SIG-M5 (cell line): ENCODE data around the gene PPP2R5D.
A peak's percentile ranks its signal among the peaks of the same experiment; 100 is the strongest.
"Not testable (repeated sequence)": the region's sequence is repeated elsewhere in the genome, so short reads cannot be mapped to it uniquely, and the experiment has no call there.

Source experiments
- DNase-seq: peaks from one replicate; lab custom pipeline; 2025; lab: John Stamatoyannopoulos, UW

The PPP2R5D gene

GRCh38 chr6:43032326-43032725 lies 48.0 kb downstream of the PPP2R5D start:
- no peak for DNase-seq

GRCh38 chr6:43033496-43034189 lies 49.3 kb downstream of the PPP2R5D start:
- DNase-seq: no peak

- DNase-seq: no peak
Measured at GRCh38 chr6:43034190-43034525, 49.8 kb downstream of the PPP2R5D start.

DNA sequence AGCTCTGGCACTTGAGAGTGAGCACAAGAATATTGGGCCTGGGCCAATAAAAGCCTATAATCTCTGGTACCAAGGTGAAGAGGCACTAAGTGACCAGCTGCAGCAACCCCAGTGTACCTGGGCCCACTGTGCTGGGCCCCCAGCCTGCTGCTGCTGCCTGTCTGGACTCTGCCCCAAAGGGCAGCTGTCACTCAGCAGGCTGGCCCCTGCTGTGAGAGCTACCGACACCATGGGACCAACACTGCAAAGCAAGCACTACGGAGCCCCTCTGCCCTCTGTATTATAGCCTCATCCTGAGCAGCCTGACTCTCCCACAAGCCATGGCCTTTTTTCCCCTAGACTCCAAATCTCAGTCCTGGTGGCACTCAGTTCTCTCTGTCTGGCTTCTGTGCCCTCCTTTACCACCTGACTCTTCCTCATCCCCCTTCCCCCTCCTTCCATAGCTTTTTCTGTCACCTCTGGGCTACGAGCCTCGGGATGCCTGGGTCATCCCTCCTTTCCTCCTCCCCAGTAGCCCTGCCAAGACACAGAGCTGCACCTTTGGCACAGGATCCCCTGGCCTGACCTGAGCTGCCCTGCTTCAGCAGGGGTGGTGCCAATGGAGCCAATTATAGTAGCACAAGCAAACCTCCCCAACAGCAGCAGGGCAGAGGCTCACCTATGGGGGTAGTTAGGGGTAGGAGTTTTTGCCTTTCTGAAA lies 51.3 kb downstream of the PPP2R5D start:
- DNase-seq: no peak

DNA sequence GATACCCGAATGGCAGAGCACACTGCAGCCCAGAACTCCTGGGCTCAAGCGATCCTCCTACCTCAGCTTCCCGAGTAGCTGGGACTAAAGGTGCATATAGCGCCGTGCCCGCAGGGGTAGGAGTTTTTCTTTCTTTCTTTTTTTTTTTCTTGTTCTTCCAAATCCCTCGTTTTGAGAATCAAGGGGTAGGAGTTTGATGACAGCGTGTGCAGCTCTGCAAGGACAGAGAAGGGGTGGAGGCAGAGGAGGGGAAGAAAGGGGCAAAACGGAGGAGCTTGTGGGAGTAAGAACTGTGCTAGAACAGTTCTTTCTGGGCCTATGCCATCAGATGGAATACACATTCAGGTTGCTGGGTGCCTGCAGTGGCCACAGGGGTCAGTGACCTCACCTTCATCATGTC lies 52.3 kb downstream of the PPP2R5D start:
- no peak for DNase-seq

DNA sequence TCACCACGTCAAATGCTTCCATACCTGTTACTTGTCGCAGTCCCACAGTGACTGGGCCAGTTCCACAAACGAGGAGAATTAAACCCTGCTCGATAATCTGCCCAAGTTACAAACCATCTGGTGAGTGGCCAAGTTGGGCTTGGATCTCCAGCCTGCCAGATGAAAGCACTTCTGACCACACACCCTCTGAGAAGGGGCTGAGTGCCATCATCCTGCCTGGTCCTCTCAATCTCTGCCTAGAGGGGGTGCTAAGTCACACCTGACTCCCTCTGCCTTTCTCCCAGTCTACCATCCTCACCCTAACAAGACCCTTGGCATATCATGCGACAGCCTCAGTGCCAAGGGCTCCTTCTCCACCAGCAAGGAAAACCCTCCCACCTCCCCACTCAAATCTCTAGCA lies 52.8 kb downstream of the PPP2R5D start:
- DNase-seq: no peak

GRCh38 chr6:43037706-43038105 lies 53.3 kb downstream of the PPP2R5D start:
- no peak for DNase-seq

- DNase-seq: no peak
Measured at GRCh38 chr6:43038727-43039126, 54.4 kb downstream of the PPP2R5D start.

DNA sequence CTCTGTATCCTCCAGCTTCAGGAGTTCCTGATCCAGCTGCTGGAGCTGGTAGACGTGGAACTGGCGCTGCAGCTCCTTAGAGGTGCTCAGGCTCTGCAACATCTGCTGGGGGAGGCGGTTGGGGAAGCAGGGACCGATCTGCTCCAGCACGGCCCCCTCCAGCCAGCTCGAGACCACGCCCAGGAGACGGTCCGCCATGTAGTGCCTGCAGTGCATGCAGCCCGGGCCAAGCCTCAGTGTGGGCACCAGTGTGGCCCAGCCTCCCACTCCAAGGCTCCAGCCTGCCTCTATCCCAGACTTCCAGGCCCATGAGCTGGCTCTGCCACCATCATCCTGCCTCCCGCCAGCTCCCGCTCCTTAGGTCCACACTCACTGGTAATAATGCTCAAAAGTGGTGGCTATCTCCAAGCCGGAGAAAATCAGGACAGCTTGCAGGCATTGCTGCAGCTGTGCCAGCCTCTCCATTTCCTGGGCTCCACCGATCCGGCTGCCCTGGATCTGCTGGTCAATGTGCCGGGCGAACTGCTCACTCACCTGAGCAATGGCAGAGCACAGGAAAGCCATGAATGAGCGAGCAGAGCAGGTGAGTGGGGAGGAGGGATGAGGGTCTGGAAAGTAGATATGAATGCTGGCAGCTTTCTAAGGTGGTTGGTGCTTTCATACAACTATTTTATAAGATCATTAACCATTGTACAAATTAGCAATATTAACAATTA lies 56.3 kb downstream of the PPP2R5D start:
- no peak for DNase-seq

DNA sequence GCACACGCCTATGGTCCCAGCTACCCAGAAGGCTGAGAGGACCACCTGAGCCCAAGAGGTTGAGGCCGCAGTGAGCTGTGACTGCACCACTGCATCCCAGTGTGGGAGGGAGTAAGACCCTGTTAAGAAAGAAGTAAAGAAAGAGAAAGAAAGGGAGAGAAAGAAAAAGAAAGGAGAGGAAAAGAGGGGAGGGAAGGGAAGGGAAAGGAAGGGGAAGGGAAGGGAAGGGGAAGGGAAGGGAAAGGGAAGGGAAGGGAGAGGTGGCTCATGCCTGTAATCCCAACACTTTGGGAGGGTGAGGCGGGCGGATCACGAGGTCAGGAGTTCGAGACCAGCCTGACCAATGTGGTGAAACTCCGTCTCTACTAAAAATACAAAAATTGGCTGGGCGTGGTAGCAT lies 57.1 kb downstream of the PPP2R5D start:
- not testable (repeated sequence) for DNase-seq

DNA sequence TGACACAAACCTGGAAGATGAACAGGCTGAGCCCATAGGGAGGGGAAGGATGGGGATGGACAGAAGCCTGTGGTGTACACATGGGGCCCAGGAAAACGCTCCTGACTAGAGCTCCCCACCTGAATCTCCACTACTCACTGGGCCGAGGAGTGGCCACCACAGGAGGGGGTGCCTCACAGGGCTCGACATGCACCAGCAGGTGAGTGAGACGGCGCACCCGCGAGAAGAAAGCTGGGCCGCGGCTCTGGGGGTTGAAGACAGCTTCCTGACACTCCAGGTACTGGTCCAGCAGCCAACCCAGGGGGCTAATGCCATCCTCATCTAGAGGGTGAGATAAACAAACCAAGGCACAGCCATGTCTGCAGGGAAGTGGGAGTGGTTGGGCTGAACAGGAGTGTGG lies 58.9 kb downstream of the PPP2R5D start:
- no peak for DNase-seq

DNA sequence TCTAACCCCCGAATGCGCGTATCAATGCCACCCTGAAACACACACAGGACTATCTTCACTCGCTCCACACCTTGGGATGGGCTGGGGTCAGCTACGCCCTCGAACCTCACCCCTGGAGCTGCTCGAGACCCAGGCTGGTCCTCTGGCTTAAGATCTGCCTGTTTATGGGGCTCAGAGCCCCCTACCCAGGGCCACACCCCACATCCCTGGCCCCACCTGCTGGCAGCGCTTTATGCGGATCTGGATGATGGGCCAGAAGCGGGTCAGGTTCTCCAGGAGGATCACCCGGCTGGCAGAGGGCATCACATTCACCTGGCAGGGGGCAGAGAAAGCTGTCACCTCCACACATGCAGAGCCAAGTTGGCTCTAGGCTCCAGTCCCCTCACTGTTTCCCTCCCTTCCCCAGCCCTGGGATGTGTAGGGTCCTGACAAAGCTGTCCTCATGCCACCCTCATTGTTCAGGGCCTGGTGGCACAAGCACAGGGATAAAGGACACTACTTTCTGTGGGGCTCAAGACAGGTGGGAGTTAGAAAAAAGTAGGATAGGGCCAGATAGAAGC lies 61.1 kb downstream of the PPP2R5D start:
- DNase-seq: no peak

GRCh38 chr6:43047998-43048397 lies 63.6 kb downstream of the PPP2R5D start:
- DNase-seq: no peak

- DNase-seq: no peak
Measured at GRCh38 chr6:43050981-43051380, 66.6 kb downstream of the PPP2R5D start.

- DNase-seq: no peak
Measured at GRCh38 chr6:43052225-43052841, 68.0 kb downstream of the PPP2R5D start.

DNA sequence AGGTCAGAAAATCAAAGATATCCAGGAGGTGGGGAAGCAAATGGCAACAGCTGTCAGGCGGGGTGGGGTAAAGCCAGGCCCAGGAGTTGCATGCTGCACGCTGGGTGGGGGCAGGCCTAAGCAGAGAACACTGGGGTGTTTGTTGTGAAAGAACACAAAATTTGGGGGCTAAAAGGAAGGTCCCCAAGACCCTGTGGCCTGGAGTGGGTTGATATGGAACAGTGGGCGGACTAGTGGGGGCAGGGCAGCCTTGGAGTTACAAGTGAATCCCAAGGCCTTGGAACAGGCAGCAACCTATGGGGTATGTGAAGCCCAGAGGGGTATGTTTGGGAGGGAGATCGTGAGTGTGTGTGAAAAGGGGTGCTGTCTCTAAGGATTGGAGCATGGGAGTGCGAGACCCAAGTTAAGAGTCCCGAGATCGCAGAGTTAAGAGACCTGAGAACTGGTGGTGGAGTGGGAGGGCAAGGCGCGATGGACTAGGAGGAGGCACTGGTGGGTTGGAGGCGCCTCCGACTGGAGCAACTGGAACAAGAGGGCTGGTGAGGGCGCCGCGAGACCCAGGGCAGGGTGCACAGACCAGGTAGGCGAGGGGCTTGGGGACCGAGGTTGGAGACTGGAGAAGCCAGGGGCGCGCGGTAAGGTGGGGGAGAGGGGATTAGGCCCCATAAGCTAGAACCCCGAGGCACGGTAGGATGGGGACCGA lies 68.6 kb downstream of the PPP2R5D start:
- DNase-seq: no peak

DNA sequence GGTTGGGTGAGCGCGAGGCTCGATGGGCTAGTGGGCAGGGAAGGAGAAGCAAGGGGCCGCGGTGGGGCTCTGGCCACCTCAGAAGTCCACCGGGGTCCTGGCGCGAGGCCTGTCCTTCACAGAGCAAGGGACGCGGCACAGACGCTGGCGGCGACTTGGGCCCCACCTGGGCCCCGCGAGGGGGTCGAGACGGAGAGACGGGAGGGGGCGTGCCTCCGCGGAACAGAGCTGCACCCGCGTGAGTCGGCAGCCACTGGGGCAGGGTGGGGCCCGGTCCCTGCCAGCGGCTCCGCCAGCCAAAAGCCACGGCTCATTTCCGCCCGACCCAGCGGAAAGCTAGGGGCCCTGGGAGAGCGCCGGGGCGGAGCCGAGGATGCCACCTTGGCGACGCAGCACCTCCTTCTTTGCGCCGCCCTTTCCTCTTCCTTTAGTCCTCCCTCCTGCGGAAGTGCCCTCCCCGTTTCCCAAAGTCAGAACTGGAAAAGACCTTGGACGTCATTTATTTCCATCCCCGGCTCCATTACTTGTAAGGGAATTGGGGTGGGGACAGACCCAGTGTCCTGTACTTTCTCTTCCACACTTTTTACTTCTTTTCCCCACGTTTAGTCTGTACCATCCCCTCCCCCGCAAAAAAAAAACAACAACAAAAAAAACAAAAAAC lies 69.3 kb downstream of the PPP2R5D start, which contains the start of gene CUL7:
Gene CUL7, minus strand, starts transcription at position 307 of the 661 bp plus-strand sequence. CDS start 1,063 bp downstream, outside the sequence.
- peak; percentile 59 for DNase-seq

- DNase-seq: no peak
Measured at GRCh38 chr6:43054206-43054943, 70.0 kb downstream of the PPP2R5D start.

GRCh38 chr6:43055966-43056365 lies 71.6 kb downstream of the PPP2R5D start:
- DNase-seq: no peak

DNA sequence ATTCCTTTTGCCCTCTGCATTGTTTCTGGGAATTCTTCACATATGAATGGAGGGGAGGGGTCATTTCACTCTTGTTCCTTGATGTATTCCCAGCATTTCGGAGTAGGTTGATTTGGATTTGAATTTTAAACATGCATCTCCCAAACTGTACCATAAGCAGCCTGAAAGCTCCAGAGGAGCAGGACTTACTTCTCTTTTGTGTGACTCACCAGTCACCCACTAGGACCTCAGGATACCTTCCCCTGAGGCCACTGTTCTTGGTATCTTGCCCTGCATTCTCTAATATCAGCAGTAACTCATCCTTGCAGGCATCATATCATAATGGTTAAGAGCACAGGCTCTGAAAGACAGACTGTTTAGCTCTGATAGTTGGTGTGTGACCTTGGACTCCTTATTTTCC lies 74.2 kb downstream of the PPP2R5D start:
- no peak for DNase-seq
